Activated effector memory CD4-positive, alpha-beta T cell treated with Interleukin-2 at 50 U/mL for 16 hours (primary cell): ENCODE data around the gene TRAM2.

ENCODE experiments used
- DNase-seq: peaks from one replicate; pipeline ENCODE4 v3.0.0-alpha.2; 2020

TRAM2 gene

DNA sequence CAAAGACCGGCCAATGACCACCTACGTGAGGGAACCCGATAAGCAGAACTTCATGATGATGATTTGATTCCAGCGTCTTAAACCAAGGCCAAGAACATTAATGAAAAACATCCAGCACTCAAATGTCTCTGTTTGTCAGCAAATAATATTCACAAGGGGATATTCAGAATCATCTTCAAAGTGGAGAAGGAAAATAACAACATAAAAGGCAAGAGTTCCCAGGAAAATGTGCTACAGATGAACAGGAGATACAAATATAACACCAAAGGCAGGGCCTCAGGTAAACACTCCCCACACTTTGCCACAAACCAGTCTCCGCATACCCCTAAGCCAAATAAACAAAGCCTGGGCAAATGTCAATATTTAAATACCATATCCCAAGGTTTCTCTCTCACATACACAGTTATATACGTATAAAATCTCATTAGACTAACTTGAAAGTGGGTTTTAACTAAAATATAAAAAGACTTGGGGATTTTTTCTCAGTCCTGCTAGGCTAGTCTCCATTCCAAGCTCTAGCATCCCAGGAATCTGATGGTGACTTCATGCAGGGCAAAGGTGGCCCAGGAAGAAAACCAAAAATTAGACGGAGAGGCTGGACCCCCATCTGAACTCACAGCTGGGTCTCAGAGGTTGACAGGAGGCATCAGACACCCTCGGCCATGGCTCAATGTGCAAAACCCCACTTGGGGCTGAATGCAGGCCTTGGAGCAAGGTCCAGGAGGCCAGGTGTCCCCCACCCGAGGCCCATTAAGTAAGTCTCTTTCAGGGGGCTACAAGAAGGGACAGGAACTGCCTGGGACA is 32.1 kb downstream of the TRAM2 start:
- DNase-seq, result no peak

DNA sequence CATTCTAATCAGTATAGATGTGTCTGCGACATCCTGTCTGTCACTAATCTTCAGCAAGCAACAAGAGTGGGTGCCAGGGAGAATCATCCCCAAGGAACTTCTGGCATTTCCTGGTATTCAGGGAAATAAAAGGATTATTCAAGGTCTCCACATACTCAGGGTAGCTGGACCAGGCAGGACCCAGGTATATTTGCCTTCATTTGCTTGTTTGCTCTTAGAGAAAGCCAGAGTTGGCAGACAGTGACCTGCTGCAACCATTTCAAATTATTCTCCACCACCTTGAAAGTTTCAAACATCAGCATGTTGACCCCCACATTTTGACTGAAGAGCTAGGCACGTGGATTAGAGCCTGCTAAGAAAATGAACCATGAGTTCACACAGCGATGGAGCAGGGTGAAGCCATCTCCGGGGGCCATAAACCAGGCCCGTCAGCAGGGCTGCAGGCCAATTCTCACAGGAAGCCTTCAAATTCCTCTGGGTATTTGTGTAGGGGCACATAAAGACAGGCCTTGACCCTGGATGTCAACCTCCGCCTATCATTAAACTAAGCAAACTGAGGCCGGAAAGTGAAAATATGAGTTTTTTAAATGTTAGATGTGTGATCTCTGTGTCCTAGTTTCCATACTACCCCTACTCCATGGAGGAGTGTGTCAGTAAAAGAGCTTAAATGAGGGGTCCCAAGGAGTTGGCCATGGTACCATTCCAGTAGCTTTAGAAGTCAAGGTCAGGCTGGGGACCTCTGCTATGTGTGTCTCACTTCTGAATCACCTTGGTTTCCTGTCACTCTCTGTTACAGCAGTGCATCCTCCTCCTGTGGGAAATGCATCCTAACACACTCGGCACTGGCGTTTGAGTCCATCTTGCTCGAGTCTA is 32.9 kb downstream of the TRAM2 start:
- DNase-seq, result no peak

DNA sequence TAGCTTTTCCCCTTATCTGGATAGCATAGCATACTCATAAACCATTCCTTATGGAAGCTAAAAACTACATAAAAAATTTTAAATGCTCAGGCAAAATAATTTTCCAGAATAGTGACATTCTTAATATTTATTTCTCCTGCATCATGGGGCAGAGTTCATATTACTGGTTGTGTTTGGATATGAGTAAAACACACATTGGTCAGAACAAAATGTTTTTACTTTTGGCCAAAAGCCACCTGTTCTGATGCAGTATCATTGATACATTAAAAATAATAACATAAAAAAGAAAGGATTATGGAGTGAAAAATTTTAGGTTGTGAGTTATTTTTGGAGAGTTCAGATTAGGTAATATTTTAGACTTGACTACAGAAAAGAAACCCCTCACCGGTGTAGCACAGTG is 33.6 kb downstream of the TRAM2 start:
- DNase-seq, result no peak

DNA sequence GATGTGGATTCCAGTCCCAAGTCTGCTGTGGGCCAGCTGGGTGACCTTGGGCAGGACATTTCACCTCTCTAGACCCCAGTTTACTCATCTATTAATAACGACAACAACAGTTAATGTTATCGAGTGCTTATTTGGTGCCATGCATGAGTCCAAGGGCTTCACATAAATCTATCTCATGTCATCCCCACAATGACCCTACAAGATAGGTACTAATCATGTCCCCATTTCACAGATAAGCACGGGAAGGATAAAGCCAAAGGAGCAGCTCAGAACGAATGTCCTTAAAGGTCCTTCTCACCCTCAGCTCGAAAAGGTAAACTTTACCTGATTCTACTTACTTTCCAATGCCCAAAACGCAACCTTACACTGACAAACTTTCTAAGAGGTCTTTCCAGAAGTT is 35.7 kb downstream of the TRAM2 start:
- no peak for DNase-seq

DNA sequence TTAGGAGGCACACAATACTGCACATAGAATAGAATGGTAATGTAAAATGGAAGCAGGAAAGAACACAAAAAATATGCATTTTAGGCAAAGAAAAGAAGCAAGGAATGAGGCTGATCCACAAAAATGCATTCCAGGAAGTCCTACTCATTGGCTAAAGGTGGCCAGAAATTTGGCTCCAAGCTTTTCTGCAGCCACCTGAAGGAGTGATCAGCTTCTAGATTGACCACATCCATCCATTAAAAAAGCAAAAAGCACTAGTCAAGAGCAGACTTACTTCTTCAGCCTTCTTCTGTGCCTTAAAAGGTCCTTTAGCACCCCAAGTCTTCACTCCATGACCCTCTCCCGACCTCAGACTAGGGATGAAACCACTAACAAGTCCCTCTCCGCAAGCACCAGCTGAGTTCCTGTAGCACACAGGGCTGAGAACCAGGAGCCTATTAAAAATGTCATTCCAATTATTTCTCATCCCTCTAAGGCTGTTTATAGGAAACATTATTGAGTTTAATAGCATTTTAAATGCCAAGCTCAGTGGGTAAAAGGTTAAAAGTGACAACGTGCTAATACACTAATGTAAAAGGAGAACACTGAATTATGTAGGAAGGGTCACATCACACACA is 36.5 kb downstream of the TRAM2 start:
- no peak for DNase-seq

DNA sequence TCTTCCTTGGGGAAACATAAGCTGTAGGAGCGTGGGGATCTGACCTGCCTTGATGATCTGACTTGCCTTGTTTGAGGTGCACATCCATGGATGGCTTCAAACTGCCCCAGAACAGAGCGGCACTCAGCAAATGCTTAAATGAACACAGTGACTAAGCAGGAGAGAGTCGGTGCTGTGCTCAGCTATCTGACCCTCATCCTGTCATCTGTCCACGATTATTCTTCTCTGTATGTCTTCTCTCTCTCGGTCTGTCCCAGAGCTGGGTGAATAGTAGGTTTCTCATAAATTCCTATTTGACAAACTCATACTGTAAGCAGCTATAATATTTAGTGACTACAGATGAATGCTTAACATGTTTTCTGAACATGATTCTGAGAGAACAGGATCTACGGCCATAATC is 37.3 kb downstream of the TRAM2 start:
- no peak for DNase-seq

DNA sequence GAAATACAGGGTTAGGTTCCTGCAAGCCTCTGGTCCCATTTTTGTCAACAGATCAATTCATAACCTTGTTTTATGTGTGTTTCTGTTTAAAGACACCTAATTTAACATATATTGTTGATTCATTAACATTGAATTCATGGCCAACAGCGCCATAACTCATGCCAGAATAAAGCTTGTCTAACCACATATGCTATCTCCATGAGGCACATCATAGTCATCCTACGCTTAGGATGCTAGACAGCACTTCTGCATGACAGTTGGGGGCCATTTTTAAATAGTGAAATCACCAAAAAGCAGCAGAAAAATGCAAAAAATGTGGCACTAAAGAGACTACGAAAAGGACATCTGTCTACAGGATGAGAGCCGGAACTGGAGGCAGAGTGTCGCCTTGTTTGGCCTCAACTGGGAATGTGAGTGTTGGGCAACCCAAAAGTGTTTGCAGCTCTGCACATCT is 37.9 kb downstream of the TRAM2 start:
- DNase-seq, result no peak

DNA sequence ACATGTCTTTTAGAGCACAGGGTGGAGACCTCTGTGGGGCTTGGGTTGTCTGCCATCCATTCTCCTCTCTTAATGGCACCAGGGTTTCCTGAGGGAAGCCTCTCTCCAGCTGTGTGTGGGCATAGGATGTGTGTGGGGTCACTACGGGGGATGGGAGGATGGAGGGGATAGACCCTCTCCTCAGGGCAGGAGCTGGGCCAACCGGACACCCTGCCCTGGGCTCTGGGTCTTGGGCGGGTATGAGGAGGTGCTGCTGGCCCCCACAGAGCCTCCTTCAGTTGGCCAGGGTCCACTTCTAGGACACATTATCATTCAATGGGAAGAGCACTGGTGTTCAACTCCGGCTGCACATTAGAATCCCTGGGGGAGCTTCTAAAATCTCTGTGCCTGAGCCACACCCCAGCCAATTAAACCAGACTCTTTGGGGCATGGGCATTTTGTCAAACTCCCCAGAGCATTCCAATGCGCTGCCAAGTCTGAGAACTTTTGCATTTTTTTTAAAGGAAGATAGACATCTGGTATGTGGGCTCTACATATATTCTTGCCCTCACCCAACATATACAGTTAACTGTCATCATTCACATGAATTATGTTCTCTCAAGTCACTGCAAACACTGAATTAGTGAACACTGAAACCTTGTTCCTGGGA is 38.5 kb downstream of the TRAM2 start:
- DNase-seq, result no peak

DNA sequence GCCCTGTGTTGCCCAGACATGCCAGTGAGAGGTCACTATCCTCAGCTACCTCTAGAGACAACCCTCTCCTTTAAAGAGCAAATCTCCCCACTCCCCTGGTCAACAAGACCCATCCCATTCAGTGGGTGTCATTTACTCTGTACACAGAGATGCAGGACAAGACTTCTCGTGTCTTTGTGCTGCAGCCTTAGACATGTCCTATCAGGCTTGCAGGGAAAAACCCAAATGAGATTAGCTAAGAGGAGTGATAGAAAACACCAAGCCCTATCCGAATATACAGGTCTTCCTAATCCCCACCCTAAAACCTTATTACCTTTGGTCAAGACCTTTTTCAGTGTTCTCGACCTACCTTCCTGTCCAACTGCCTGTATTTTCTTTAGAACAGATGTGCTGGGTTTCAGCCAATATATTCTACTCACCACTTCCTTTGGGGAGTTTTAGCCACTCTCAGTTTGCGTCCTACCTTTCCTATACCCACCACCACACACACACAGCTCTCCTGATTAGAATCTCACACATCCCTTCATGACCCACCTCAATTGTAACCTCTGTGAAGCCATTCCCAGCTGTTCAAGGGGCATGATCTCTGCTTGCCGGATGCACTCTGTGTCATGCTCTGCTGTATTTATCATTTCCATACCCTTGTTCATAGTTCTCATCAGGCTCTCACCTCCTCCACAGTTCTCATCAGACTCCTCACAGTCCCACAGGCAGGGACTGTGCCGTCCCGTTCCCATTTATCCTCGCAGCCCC is 39.7 kb downstream of the TRAM2 start:
- no peak for DNase-seq

DNA sequence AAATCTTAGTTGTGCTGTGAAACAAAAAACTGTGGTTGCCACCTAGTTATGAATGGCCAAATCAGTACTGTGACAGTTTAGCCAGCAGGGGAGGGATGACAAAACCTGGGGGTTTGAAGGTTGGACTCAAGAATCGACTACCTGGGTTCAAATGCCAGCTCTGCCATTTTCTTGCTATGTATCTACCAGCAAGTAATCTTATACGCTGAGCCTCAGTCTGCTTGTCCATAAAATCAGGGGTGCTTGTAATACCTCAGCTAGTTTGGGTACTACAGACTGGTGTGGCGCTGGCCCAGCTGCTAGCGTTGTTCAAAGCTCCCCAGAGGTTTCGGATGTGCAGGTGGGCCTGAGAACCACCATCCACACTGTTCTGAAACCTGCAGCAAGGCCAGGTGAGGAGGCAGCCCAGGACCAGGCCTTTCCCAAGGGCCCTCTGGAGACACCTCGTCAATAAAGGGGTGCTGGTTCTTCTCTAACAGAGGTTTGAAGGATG is 40.4 kb downstream of the TRAM2 start:
- DNase-seq, result no peak

DNA sequence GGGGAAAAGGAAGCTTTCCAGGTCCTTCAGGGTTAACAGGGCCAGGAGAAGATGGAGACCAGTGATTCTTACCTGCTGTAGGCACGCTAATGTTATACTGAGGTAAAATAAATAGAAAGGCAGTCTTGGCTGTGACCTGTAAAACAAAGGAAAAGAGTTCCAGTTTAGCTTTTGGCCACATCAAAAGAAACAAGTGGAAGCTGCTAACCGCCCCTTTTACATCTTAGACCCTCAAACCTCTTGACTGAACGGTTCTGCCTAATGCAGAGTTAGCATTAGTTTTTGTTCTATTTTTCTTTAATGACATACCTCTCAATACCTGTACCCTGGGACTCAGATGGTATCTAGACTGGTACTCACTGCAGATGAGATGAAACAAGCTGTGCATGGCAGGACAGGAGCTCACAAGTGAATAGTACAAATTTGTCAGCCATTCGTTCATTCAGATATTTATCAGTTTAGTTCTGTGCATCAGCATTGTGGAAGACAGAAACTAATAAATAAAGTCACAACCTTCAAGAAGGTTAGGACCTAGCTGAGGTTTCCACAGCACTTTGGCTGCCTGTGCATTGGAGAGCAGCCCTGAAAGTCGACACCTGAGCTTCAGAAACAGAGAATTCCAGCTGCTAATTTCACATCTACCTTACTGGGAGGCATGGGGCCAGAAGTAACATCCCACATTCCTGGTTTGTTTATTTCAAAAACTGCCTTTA is 41.0 kb downstream of the TRAM2 start:
- no peak for DNase-seq

DNA sequence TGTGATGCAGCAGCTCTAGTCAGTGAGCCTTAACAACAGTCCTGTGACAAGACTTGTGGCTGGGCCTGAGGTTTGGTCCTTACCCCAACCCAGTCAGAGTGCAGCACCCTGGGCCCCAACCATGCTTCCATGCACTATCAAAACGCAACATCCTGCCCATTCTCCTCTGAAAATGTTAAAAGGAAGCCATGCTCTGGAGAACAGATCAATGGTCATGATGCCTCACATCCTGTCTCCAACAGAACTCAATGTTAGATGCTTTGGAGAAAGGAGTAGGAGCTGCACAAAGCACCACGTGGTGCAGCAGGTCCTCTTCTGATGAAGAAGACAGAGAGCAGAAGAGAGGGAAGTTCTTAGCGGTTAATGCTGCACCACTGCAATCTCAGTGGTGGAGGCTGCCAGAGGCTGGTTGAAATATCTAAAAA is 41.9 kb downstream of the TRAM2 start:
- DNase-seq, result no peak

DNA sequence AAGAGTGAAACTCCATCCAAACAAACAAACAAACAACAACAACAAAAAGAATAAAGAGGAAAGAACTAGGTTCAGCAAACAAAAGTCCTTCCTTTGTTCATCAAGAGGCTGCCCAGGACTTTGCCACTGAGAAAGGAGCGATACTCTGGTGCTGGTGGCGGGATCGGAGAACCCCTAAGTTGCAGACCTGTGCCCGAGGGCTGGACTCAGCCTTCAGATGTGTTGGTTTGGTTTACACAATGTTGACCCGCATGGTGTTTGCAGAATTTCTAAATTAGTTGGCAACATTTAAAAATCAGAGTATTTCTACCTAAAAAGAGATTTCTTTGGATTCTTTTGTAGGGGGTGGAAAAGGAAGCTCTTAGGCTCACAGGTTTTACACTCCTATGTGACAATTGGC is 42.5 kb downstream of the TRAM2 start:
- DNase-seq, result no peak

DNA sequence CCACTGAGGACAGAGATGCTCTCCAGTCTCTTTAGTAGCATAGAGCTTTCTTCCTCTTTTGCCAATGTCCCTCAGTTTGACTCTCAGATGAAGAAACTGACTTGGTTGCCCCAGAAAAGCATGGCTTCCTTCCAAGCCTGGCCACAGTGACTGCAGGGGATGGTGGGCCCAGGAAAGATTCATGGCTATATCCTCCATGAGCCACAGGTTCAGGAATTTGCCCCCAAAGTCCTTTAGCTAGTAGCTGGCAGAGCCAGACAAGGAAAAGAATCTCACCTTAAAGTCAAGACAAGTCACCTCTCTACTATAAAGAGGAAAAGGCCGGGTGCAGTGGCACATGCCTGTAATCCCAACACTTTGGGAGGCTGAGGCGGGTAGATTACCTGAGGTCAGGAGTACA is 43.4 kb downstream of the TRAM2 start:
- DNase-seq, result no peak

DNA sequence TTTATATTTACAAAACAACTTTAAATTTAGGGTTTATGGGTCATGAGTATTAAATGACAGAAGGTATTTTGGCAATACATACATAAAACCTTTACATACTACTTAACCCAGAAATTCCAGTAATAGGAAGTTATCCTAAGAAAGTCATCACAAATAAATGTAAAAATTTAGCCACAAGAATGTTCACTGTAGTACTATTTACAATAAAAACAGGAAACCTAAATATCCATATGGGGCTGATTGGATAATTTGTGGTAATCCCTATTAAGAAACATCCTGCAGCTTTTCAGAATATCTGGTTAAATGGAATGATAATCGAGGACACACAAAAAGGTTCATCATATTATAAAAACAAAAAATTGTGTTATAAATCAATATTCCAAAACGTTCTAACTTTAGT is 44.4 kb downstream of the TRAM2 start:
- no peak for DNase-seq

DNA sequence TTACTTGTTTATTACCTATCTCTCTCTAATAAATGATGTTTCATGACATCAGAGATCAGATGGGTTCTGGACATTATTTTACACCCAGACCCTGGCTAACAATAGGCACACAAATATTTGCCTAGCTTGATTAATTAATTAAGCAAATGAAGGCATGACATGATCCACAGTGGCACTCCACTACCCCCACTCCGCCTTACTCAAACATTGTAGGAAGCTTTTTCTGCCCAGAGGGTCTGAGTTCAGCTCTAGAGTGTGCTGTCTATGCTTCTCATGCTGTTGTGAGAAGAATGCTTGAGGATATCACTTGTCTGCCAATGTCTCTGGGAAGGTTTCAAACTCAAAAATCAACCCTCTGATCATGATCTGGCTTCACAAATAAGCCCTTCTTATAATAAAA is 45.0 kb downstream of the TRAM2 start:
- DNase-seq, result no peak

DNA sequence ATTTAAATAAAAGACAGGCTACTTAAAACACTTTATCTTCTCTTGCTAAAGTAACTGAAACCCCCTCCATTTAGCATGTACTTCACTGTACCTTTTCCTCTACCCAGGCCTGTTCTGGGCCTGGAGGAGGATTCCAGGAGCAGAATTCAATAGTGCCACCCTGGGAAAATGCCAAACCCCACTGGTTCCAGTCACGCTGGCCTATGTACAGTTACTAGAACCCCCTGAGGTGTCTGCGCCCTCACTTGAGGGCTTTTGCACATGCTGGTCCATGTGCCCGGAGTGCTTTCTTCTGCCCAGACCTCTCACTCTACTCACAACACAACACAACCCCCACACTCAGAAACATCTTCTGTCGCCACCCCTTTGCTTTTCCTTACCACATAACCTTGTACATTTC is 45.5 kb downstream of the TRAM2 start:
- no peak for DNase-seq

DNA sequence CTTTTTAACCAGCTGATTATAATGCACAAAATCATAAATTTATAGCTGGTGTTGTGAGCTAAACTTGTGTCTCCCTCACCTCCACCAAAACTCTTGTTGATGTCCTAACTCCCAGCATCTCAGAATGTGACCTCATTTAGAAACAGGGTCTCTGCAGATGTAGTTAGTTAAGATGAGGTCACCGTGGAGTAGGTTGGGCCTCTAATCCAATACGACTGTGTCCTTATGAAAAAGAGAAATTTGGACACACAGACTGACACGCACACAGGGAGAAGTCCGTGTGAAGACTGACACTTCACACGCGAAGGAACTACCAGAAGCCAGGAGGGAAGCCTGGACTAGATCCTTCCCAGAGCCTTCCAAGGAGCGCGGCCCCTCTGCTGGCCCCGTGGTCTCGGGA is 46.5 kb downstream of the TRAM2 start:
- no peak for DNase-seq

DNA sequence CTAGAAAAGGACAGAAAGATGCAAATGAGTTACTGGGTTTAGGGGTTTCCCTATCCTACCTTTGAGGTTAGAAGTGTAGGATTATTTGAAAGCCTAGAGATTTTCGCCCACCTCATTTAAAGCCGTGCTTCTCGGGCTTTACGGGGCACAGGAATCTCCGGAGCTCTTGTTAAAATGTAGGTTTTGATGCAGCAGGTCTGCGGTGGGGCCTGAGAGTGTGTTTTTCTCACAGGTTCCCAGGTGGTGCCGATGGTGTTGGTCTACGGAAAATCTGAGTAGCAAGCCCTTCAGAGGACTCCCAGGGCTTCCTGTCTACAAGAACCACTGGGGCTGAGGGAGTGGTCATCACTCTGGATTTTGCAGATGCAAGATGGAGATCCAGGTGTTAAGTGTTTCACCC is 47.5 kb downstream of the TRAM2 start:
- DNase-seq, result no peak

DNA sequence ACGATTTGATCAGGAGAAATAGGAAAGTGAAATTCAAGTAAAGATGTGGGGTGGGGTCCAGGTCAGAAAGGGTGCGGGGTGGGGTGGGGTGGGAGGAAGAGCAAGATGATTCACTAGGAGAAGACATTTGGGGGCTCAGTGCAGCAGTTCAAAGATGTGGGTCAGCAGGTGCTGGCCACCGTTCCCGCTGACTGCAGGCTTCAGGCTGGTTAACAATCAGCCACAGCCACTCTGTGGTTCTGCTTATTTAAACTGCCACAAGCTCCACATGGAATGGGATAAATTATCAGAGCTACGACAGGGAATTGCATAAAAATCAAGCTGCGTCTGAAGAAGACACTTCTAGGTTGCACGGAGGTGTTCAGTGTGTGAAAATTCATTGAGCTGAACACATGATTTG is 49.4 kb downstream of the TRAM2 start:
- DNase-seq, result no peak

DNA sequence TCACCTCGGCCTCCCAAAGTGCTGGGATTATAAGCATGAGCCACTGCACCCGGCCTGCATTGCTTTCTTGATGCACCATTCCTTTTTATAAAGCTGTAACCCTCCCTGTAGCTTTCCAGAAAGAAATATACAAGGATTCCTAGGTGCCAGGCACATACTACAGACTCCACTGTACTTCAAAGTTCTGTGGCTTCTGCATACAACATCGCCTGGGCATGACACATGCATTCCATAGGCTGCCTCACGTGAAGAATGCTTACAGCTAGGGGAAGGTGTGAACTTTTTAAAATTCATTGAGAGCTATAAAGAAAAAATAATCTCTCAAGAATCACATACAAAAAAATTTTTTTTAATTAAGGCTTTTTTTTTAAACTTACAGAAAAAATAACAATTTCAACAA is 50.2 kb downstream of the TRAM2 start:
- no peak for DNase-seq

DNA sequence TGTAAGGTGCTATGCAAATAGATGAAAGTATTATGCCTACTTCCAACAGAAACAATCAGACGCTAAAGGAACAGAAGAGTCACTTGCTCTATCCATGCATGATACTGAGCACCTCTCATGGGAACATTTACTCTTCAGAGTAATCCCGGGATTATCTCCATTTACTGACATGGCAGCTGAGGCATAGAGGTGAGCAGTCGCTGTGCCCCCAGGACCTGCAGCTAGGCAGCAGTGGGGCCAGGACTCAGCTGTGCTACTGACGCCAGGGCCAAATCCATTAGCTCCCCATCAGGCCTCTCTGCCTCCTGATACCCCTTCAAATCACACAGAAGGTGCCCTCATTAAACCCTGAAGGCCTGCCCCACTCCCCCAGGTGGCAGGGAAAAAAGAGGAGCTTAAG is 51.9 kb downstream of the TRAM2 start:
- DNase-seq, result no peak
